GOT3 (cell line): ENCODE data around the gene TEX51.

ENCODE experiments used
- DNase-seq: peaks from one replicate; lab custom pipeline; 2025; ENCODE audit warnings: mixed read lengths; lab: John Stamatoyannopoulos, UW

TEX51 gene

DNA sequence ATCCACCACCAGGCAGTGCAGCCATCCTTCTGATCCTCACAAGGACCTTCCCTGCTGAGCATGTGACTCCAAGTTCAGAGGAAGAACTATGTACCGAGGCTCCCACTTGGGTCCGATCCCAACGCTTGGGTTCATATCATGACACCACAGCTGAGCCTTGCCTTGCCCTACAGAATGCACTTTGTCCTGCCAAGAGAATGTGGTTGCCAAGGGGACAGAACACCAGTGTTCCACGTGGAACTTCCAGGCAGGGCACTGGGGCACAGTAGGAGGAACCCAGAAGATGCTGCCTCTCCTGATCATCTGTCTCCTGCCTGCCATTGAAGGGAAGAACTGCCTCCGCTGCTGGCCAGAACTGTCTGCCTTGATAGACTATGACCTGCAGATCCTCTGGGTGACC, at the start of gene TEX51:
Gene TEX51 (plus strand): TSS at position 255 of the 400 bp plus-strand sequence. CDS start 29 bp downstream, at position 284.
- DNase-seq, result no peak

DNA sequence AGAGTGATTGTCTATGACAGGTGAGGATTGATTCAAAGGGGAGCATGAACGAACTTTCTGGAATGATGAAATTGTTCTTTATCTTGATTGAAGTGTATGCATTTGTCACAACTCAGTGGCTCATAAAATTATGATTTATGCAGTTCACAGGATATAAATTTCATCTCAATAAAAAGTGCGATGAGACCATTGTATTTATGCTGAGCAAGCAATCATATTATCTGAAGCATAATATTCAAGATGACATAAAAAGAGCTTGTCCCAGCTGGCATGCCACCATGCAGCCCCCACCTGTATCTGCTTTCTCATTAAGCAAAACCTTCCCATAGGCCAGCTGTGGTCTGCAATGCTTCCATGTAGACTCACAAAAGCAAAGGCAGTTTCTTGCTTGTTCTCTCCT, 49.6 kb upstream of the TEX51 start:
- no peak for DNase-seq

DNA sequence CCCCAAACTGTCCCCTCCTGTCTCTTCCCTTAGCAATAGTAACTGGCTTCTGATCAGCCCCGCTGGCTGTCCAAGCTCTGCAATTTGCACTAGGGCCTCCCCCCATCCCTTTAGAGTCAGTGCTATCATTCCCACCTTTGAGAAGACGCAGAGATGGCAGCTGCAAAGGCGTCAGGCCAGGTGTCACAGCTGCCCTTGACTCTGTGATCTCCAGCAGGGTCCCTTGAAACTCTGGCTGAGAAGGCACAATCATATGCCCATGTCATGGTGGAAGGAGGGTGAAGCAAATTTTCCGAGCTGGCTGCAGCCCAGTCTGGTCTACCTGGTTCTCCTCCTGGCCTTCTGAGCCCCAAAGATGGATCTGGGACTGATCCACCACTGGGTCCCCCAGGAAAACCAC, 49.2 kb upstream of the TEX51 start:
- DNase-seq, result no peak

DNA sequence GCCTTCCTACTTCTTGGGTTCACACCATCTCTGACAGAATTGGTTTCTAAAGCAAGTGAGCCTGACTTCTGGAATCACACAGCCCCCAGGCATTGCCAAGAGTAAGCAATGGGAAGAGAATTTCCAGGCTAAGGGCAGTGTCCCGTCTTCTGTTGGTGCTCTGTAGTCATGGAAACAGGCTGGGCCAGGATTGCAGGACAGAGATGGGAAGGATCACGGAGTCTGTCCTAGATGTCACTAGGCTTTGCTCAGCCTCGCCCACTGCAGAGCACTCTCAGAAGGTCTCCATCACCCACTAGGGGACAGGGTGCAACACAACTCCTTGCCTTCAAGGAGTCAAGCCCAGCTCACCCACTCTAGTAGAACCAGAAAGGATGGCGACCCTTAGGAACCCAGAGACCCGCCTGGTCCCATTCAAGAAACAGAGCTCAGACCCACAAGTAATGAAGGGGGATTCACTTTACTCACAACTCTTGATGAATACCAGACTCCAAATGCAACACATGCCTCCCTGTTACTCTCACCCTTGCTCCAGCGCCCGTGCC, 48.6 kb upstream of the TEX51 start:
- no peak for DNase-seq

DNA sequence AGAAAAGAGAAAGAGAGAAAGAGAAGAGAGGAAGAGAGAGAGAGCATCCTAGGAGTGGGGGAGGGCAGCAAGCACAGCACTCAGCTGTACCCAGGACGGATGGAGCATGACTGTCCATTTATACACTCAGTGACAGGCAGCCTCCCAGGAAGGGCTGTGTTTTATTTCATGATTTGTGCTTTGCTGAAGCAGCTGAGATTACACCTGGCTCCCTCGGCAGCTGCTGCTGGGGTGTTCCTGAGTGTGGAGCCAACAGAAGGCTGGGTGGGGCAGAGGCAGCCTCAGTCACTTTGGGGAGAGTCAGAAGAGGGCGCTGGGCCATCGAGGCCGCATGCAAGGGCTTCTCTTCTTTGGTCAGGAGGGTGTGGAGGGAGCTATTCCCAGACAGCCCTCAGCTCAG, 47.8 kb upstream of the TEX51 start:
- no peak for DNase-seq

DNA sequence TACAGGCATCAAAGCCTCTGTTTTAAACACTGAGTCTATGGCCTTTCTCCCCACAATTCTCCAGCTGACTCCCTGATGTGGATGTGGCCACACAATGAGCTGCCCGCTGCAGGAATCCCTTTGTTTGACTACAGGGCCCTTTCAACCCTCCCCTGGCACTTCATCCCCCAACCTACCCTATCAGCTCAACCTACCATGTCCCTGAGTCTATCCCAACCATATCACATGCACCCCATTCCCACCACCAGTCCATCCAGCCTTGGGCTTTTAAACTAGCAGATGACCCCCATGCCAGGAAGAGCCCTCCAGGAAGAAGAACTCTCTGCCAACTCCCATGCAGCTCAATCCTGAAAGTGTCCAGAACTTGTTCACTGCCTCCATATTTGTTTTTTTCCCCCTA, 46.9 kb upstream of the TEX51 start:
- no peak for DNase-seq

DNA sequence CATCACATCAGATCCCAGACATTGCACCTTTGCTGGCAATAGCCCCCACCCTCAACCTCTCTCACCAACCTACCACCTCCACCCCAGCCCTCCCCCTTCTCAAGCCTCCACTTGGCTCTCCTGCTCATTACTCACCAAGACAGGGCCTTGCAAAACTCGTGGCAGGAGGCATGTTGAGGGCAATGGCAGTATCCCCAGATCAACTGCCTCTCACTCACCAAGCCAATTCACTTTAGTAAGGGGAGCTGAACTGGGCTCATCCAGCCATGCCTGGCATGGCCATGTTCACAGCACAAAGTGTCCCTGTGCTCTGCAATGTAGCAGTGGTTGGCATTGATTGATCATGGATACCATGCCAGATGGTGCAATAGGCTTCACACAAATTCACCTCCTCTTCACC, 46.3 kb upstream of the TEX51 start:
- no peak for DNase-seq

DNA sequence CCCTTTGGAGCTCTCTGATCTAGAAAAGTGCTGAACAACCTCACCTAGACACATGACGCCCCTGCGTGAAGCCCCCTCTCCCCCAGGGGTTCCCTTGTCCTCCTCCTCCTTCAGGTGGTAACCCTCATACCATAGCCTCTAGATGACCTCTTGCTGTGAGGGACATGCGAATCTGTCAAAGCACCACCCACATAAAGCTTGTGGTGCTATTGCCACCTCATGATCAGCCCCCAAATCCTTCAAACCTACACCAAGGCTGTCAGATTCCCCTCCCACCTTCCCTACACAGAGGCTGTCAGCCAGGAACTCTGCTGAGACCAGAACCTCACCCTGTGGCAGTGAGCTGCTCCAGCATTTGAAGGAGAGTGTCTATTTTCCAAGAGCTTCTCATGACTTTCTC, 43.1 kb upstream of the TEX51 start:
- DNase-seq, result no peak

DNA sequence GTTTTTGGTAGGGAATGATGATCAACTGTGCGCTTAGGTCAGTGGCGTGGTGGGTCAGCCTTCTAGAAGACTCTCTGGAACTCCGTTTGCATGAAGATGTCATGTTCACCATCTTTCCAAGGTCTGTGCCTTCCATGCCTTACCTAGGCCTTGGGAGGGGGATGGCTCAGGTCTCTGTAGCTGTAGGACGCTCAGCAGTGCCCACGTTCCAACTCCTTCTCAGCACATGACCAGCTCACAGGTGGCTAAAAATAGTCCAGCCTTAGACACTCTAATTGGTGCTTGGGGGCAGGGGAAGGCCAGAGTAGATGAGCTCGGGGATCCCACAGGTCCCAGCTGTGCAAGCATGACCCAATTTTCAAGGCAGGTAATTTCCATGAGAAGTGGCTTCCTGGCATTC, 42.3 kb upstream of the TEX51 start:
- DNase-seq, result no peak

DNA sequence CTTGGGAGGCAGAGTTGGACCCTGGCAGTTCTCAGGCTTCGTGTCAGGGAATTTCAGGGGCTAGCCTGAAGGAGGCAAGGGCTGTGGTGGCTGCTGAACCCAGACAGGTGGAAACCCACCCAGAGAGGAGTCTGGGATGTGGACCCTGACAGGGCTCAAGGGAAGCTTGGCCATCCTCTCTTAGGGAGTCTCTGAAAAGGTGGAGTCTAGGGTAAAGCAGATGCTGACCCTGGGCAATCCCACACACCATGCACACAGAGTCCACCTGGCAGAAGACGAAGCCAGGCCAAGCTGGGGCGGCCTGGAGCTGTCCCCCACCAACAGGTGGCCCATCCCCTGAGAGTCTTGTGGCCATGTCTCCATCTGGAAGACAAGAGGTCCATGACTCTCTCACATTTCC, 41.2 kb upstream of the TEX51 start:
- DNase-seq, result no peak

DNA sequence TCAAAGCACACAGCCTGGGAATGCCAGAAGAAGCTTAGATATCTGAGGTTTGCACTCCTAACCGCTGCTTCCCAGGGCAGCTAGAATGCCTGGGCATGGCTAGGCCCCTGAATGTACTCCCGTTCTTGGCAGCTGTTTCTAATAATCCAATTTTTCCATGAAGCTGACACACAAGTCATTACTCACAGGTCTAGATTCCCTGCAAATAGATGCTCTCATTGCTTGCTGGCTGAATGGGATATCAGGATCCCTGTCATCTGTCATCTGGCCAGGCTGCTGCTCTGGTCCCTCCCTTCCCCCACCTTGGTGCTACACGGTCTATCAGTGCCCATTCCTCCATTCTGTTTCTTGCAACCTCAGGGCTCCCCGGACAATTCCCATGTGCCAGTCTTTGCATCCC, 40.7 kb upstream of the TEX51 start:
- no peak for DNase-seq

DNA sequence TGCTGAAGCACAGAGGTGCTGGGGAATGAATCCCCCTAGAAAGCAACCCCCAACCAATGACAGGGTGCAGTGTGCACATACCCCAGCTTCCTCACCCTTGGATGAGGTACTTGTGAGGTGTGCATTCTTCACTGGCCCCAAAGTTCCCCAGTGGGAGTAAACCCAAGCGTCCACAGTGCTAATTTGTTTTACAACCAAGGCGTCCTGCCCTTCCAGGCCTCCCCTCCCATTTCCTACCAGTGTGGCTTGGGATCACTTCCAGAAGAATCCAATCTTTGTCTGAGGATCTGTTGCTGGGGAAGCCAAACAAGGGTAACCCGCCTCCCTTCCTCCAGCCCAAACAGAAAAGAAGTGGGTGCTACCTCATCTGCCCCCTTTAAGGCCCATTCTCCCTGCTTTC, 40.3 kb upstream of the TEX51 start:
- no peak for DNase-seq

DNA sequence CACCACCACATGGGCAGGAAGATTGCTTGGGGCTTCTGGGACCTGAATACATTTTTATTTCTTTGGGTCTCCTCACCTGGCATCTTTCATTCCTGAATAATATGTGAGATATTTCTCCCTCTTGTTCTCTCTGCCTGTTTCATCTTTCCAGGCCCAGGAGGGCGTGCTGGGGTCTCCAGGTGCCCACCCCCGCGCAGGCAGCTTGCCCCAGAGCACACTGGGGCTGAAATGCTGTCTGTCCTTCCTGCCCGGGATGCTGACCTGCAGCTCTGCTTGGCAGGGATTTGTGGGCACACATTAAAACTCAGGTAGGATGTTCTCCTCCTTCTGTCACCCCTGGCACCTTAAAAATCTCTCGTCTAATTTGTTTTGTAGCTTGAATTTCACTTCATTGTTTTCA, 39.7 kb upstream of the TEX51 start:
- DNase-seq, result no peak

DNA sequence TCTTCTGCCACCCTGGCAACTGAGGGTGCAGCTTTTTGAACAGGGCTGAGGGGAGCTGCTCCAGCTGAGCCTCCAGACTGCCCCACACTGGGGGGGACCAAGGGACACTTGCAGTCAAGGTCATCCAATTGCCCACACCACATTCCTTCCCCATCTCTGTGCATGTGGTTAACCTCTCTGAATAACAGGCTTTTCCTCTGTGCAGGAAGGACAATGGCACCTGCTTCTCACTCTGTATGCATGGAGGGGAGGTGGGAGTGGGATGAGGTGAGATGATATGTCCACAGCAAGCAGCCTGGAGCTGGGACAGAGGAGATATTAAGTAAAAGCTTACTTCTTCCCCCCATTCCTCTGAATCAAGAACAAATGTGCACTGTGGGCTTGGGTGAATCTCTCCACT, 39.1 kb upstream of the TEX51 start:
- DNase-seq, result no peak

DNA sequence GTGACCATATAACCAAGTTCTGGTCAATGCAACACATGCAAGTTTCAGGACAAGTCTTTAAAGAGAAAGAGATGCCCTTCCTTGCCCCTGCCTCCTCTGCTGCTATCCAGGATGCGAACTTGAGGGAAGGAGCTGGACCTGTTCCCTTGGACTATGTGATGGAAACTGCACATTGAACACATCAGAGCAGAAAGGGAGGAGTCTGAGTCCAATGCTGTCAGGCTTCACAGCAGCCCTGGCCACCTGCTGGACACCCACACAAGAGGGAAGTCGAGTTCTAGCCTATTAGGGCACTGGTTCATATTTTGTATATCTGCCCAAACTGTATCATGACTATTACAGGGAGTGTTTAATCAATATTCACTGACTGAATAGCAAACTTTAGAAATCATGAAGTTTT, 38.3 kb upstream of the TEX51 start:
- no peak for DNase-seq

DNA sequence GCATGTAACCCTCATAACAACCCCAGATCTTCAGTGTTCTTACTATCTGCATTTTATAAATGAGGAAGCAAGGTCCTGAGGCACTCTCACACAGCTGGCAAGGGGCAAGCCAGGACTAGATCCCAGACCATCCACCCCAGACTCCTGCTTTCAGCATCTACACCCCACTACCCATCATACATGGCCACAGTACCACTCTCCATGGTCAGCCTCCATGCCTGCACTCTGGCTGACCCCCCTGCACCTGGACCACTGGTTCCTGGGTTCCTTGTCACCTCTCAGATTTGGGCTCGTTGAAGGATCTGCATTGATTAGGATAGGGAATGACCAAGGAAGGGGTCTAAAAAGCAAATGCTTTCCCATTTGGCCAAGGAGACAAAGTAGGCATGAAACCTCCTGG, 36.0 kb upstream of the TEX51 start:
- DNase-seq, result no peak

DNA sequence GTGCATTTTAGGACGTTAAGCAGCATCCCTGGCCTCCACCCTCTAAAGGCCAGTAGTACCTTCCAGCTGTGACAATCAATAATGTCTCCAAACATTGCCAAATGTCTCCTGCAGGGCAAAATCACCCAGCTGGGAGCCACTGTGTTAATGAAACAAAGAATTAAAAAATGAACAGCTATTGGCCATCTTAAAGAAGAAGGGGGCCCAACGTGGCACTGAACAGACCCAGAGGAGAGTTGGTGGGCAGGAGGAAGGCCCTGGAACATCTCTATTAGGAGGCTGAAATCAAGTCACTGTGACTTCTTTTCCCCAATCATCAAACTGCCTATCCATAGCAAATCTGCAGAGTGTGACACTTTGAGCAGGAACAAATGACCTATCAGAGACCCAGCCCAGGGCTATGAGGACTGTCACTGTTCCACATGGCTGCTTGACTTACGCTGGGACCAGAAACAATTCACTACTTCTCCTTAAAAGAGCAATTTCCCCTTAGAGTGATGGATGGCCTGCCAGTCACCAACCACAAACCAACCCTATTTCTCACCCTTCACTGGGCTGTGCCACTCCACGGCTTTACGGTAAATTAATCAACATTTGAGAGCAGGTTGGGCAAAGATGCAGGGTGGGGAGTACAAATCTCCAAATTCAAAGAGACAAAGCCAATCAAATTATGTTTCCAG, 35.2 kb upstream of the TEX51 start:
- DNase-seq, result no peak

DNA sequence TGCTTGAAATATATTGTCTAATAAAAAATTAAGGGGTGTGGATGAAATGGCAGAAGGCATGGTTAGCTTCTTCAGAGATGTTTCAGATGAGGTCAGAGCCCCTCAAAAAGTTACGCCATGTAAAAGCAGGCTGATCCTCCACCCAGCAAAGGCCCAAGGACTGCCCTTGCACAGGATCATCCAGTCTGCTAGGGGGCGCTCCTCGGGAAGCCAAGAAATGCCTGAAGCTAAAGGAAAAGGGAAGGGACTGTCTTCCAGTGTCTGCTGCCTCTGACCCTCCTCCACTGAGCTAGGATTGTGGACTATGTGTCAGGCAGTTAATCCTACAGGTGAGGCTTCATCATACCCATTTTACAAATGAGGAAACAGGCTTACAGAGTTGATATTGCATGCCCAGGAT, 33.8 kb upstream of the TEX51 start:
- no peak for DNase-seq

DNA sequence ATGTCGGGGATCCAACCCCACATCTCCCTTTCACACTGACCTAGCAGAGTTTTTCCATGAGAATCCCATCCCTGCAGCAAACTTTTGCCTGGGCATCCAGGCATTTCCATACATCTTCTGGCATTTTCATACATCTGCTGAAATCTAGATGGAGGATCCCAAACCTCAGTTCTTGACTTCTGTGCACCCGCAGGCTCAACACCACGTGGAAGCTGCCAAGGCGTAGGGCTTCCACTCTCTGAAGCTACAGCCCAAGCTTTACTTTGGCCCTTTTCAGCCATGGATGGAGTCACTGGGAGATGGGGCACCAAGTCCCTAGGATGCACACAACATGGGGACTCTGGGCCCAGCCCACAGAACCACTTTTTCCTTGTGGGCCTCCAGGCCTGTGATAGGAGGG, 32.2 kb upstream of the TEX51 start:
- no peak for DNase-seq

DNA sequence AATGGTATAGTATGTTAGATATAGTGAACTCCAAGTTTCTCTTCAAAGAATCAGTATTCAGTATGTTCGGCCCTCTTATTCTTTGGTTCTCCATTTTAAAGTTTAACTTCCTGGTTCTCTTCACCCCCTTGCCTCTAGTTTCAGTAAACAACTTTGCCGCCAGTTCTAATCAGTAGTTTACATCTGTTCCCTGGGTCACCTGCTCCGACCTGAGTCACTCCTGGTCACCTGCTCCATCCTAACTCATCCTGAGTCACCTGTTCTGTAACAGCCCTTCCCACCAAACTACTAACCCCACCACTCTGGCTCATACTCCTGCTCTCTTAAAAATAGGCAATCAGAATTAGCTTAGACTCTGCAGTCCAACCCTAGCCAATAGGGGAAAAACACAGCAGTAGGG, 23.7 kb upstream of the TEX51 start:
- DNase-seq, result no peak

DNA sequence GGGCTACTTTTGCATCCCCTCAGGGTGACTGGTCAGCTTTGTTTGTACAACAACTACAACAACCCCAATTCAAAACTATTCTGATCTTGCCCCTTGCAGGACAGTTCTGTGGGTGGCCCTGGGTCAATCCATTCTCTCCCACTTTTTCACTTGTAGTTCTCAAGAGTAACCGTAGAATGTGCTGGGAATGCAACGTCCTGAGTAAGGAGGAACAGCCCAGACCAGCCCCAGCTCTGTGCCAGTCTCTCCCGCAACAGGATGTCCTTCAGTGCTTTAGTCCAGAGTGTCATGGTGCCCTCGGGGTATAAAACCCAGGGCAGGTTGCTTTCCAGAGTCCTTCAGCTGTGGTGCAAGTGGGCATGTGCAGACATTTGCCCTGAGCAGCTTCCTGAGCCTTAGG, 22.1 kb upstream of the TEX51 start:
- no peak for DNase-seq

DNA sequence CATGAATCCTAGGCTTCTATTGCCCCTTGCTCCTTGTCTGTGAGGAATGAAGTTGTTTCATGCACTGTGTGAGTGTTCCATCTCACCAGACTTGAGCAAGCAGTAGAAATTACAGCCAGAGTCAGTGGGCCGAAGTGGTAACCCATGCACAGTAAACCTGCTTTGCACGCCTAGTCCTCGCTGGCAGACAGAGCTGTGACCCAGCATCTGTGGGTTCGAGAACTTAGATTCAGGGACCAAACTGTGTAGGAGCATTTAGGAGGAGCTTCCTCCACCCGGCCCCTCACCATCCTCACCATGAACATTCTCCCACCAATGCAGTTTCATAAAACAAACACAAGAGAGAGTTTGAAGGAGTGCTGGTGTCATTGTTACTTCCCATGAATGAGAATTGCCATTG, 21.6 kb upstream of the TEX51 start:
- DNase-seq, result no peak

DNA sequence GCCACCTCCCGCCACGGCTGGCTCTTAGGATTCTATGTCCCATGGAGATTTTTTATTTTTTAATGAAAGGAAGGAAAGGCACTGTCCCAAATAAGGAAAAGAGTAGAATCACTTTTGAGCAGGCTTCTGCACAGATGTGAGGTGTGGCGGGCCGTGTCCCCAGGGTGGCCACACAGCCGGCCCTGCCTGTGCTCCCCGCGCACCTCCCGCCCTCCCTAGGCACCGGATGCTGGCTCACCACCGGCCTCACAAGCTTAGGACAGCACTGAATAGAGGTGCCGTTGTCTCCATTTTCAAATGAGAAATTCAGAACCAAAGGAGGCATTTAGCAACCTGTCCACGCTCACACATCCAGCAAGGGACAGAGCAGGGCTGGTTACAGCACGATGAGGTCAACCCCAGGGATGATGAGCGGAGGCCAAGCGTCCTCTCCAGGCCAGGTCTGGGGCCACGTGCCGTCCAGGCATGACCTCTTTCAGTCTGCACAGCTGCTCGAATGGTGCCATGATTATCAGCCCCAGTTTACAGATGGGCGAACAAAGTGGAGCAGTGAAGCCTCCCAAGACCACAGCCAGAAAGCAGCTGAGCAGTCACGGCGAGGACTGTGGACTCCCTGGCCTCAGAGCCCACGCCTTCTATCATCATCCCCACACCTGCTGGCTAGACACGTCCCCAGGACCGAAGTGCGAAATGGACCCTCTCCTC, 20.7 kb upstream of the TEX51 start:
- no peak for DNase-seq

DNA sequence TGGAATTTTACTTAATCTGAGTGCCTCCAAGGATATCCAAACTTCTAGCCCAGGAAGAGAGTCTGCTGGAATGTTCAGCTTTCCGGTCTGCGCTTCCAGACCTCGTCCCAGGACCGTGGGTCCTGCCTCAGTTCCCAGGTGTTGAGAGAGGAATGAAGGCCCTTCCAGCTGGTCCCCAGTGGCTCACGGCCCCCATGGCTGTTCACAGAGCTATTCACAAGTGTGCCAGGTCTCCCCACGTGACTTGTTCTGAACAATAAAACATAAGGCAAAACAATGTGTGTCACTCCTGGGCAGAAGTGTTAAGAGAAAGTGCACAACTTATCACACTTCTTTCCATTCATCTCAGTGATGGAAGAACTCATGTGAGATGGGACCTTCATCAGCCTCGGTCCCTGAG, 20.1 kb upstream of the TEX51 start:
- no peak for DNase-seq
